ENCODE data around the gene ALOX5. TPM values are rescaled to one million over a fixed set of nuclear protein-coding genes. Genes with fewer than 3 reads are reported as not detected.

ALOX5 gene
- total RNA-seq, 1 donor from 2014 or later = 22.8 TPM

- Histone ChIP-seq H3K27ac (no peak overlapping the region), H3K9me3 (no peaks in the 10 kb centered on the region), H3K4me3 (no peak overlapping the region), H3K27me3 (no peaks in the 10 kb centered on the region), H3K36me3 (no peaks in the 10 kb centered on the region), H3K4me1 (no peaks in the 10 kb centered on the region)
- DNase-seq (ENCODE audit: extremely low spot score in 2 of 2) = no peak
- intact Hi-C loops (cut with DNase I) = no loop called here
- no peak for TF ChIP-seq CTCF (IDR thresholded peaks at IDR 0.05)
- TF ChIP-seq POLR2AphosphoS5 (IDR thresholded peaks at IDR 0.05; ENCODE audit: insufficient read depth in 1 of 2, low read depth in 1 of 2) = no peak
- TF ChIP-seq POLR2A (IDR thresholded peaks at IDR 0.05) = no peak
These were observed 21.5 kb downstream of the ALOX5 start for GRCh38 chr10:45395554-45395953.

- H3K4me1 ChIP-seq = no peaks in the 10 kb centered on the region
- no peak overlapping the region for H3K4me3 ChIP-seq
- H3K27ac ChIP-seq = no peak overlapping the region
- no peaks in the 10 kb centered on the region for H3K27me3 ChIP-seq
- intact Hi-C loops (cut with DNase I) = no loop called here
- peak in 1 of 2 donors; percentile 10 for DNase-seq (ENCODE audit: extremely low spot score in 2 of 2)
- H3K9me3 ChIP-seq = no peaks in the 10 kb centered on the region
- no peaks in the 10 kb centered on the region for H3K36me3 ChIP-seq
- no peak for TF ChIP-seq POLR2AphosphoS5 (IDR thresholded peaks at IDR 0.05; ENCODE audit: insufficient read depth in 1 of 2, low read depth in 1 of 2)
- no peak for TF ChIP-seq POLR2A (IDR thresholded peaks at IDR 0.05)
- no peak for TF ChIP-seq CTCF (IDR thresholded peaks at IDR 0.05)
These were observed 24.6 kb downstream of the ALOX5 start for GRCh38 chr10:45398595-45398994.

- Histone ChIP-seq H3K36me3 (no peaks in the 10 kb centered on the region), H3K9me3 (no peaks in the 10 kb centered on the region), H3K4me3 (no peak overlapping the region), H3K27me3 (no peaks in the 10 kb centered on the region), H3K4me1 (no peaks in the 10 kb centered on the region), H3K27ac (no peak overlapping the region)
- TF ChIP-seq CTCF (IDR thresholded peaks at IDR 0.05) (no peak), POLR2AphosphoS5 (IDR thresholded peaks at IDR 0.05; ENCODE audit: insufficient read depth in 1 of 2, low read depth in 1 of 2) (no peak), POLR2A (IDR thresholded peaks at IDR 0.05) (no peak)
- intact Hi-C loops (cut with DNase I) = no loop called here
- no peak for DNase-seq (ENCODE audit: extremely low spot score in 2 of 2)
These were observed 25.1 kb downstream of the ALOX5 start for GRCh38 chr10:45399113-45399512.

GRCh38 chr10:45403151-45403550, 29.1 kb downstream of the ALOX5 start:
- Histone ChIP-seq H3K9me3 (no peaks in the 10 kb centered on the region), H3K27me3 (no peaks in the 10 kb centered on the region), H3K4me1 (no peaks in the 10 kb centered on the region), H3K27ac (no peak overlapping the region), H3K4me3 (no peak overlapping the region), H3K36me3 (no peaks in the 10 kb centered on the region)
- DNase-seq (ENCODE audit: extremely low spot score in 2 of 2) = no peak
- intact Hi-C loops (cut with DNase I) = no loop called here
- no peak for TF ChIP-seq CTCF (IDR thresholded peaks at IDR 0.05)
- no peak for TF ChIP-seq POLR2A (IDR thresholded peaks at IDR 0.05)
- no peak for TF ChIP-seq POLR2AphosphoS5 (IDR thresholded peaks at IDR 0.05; ENCODE audit: insufficient read depth in 1 of 2, low read depth in 1 of 2)

- TF ChIP-seq POLR2A (IDR thresholded peaks at IDR 0.05) = no peak
- TF ChIP-seq POLR2AphosphoS5 (IDR thresholded peaks at IDR 0.05; ENCODE audit: insufficient read depth in 1 of 2, low read depth in 1 of 2) = no peak
- no peak for TF ChIP-seq CTCF (IDR thresholded peaks at IDR 0.05)
- Histone ChIP-seq H3K27me3 (no peaks in the 10 kb centered on the region), H3K27ac (no peak overlapping the region), H3K9me3 (no peaks in the 10 kb centered on the region), H3K4me3 (no peak overlapping the region), H3K4me1 (no peaks in the 10 kb centered on the region), H3K36me3 (no peaks in the 10 kb centered on the region)
- DNase-seq (ENCODE audit: extremely low spot score in 2 of 2) = peak in 1 of 2 donors; percentile 52
- intact Hi-C loops (cut with DNase I) = no loop called here
These were observed 30.2 kb downstream of the ALOX5 start for GRCh38 chr10:45404087-45404769.
